Hematopoietic multipotent progenitor cell treated with erythropoietin and hydrocortisone succinate and interleukin-3 and kit ligand, for 6 days (in vitro differentiated cells): ENCODE measurements around the gene CCDC137.

Experiments used
- DNase-seq: peaks from one replicate; pipeline ENCODE4 v3.0.0-alpha.2; 2015

The CCDC137 gene

GRCh38 chr17:81717766-81718089 lies 51.2 kb downstream of the CCDC137 start:
- DNase-seq = no peak

DNA sequence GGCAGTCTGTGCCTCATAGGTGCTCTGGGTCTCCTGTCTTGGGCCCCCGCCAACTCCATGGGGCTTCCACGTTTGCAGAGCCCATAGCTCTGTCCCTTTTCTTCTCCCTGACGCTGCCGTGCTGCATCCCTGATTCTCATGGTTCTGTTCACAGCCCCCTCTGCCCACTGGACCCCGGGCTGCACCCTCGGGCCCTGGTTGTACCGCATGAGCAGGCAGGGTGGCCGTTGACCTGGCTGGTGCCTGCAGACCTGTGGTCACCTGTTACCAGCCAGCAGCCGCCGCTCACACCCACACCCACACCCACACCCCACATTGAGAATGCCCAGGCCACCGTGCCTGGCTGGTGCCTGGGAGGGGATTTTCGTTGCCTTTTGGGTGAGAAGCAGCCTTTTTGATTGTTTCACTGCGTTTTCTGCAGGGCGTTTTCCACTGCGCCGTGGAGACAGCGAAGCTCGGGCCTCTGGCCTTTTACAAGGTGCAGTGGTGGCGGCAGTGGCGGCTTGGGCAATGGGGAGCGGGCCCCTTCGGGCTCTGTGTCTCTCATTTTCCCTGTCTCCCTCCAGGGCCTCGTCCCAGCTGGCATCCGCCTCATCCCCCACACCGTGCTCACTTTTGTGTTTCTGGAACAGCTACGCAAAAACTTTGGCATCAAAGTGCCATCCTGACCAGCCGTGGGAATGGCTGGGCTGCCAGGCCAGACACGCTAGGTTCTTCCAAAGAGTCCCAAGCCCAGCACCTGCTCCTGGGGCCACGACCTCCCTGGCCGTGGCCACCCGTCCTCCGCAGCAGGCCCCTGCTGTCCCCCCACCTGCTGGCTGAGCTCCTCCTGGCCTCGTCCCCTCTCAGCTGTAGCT lies 53.1 kb downstream of the CCDC137 start:
- DNase-seq = no peak

DNA sequence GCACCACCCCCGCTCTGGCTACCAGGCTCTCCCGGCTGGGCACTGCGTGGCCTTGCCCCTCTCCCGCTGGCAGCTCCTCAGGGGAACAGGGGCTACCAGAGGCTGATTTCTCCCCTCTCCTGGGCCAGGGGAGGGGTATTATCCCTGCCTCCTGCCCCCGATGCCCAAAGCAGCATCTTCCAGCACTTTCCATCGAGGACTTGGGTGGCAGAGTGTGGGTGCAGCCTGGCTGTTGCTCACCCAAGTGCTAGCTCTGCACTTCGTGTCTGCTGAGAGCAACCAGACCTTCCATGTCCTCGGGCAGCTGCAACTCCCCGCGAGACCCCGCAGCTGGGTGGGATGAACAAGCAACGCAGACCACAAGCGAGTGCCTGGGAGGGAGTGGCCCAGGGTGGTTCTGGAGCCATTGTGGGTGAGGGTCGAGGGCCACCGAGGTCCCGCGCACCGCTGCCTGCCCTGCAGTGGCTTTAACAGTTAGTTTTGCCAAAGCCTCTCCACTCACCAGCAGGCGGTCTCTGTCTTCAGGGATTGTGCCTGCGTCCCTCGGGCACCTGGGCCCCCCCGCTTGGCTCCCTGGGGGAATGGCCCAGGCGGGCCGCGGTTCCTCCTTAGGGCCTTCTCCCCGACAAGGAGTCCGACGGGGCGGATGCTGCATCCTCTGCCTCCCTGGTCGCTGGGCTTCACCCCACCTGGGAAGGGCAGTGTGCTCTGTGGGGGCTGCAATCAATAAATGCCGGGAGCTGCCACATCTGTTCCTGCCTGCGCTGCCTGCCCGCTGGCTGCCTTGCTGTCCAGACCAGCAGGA lies 53.9 kb downstream of the CCDC137 start:
- DNase-seq = no peak

DNA sequence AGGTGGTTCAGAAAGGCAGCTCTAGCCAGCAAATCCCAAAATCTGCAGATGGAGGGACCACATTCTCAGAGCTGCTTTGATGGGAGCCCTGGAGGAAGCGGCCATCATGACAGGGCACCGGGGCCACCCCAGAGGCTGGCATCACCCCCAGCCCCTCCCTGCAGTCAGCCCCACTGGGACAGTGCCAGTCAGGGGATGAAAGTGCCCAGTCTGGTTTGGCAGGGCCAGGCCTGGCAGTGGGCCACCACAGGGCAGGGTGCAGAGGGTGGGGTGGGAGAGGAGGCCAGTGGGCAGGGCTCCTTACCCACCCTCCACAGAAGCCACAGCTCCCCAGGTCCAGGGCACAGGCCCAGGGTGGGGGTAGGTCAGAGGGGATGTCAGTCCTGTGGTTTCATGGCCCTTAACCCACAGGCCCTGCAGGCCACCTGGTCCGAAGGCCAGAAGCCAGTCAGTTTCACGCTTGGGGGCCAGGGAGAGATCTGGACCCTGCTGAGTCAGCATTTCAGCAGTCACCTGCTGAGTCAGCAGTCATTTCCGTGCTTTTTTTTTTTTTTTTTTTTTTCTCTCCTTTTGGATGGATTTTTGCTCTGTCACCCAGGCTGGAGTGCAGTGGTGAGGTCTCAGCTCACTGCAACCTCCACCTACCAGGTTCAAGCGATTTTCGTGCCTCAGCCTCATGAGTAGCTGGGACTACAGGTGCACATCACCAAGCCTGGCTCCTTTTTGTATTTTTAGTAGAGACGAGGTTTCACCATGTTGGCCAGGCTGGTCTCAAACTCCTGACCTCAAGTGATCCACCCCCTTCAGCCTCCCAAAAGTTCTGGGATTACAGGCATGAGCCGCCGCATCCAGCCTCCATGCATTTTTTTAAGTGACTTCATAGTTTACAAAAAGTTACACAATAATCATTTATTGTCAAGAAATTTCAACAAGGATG lies 55.9 kb downstream of the CCDC137 start:
- peak; percentile 69 for DNase-seq
